Posterior cingulate gyrus (tissue), 11 donors: ENCODE measurements around the gene SIPA1L3.
A peak's percentile ranks its signal among the peaks of the same experiment; 100 is the strongest.
"Not testable (repeated sequence)": the region's sequence is repeated elsewhere in the genome, so short reads cannot be mapped to it uniquely, and the experiment has no call there.

ENCODE experiments used
- DNase-seq, 10 donors: peaks; one replicate each; pipeline versions ENCODE4 v3.0.0 to v3.0.0-alpha.2; 2020 to 2021; ENCODE audit warnings: mixed read lengths in 3 of 10
- intact Hi-C: fragments of 100-400 bp; cut with DNase I; formaldehyde crosslinking; loops from one replicate; pipeline ENCODE4 v1.15.1; 2023

Gene SIPA1L3, protein sequence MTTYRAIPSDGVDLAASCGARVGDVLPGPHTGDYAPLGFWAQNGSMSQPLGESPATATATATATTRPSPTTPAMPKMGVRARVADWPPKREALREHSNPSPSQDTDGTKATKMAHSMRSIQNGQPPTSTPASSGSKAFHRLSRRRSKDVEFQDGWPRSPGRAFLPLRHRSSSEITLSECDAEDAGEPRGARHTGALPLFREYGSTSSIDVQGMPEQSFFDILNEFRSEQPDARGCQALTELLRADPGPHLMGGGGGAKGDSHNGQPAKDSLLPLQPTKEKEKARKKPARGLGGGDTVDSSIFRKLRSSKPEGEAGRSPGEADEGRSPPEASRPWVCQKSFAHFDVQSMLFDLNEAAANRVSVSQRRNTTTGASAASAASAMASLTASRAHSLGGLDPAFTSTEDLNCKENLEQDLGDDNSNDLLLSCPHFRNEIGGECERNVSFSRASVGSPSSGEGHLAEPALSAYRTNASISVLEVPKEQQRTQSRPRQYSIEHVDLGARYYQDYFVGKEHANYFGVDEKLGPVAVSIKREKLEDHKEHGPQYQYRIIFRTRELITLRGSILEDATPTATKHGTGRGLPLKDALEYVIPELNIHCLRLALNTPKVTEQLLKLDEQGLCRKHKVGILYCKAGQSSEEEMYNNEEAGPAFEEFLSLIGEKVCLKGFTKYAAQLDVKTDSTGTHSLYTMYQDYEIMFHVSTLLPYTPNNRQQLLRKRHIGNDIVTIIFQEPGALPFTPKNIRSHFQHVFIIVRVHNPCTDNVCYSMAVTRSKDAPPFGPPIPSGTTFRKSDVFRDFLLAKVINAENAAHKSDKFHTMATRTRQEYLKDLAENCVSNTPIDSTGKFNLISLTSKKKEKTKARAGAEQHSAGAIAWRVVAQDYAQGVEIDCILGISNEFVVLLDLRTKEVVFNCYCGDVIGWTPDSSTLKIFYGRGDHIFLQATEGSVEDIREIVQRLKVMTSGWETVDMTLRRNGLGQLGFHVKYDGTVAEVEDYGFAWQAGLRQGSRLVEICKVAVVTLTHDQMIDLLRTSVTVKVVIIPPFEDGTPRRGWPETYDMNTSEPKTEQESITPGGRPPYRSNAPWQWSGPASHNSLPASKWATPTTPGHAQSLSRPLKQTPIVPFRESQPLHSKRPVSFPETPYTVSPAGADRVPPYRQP (N-terminal part only)

DNA sequence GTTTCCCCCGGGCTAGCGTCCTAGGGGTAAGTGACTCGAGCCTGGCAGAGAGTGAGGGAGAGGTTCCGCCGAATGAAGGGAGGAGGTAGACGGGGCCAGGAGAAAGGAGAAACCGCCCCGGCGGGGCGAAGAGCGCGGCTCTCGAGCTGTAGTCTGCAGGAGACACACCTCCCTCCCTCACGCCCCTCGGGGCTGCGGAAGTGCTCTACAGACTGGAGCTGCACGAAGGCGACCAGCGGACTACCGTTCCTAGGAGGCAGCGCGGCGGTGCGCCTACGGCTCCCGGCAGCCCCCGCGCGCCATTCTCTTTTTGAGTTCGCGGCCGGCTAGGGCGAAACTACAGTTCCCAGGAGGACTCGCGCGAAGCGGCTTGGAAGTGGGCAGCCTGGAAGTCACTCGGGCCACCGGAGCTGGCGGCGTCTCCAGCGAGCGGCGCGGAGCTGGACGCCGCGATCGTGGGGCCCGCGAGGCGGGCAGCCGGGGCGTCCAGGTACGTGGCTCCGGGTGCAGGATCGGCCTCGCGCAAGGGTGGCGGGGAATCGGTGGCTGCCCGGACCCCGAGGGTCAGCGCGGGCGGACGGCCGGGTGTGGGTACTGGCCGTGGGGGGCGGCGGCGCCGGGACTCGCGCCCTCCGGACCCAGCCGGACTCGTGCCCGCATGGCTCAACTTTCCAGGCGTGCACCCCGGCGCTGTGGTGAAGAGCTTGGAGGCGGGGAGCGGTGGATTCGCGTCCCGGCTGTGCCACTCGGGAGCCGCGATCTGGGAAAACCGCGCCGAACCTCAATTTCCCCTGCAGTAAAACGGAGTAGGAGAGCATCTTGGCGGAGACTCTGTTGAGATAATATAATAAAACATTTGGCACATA is at the start of gene SIPA1L3:
Gene SIPA1L3, plus strand, starts transcription at position 340 of the 866 bp plus-strand sequence. CDS start 174,358 bp downstream, outside the sequence.
- intact Hi-C loops, result loop anchor here (2.0 kb wide), 1 partner anchor 98 kb away; no protein-coding TSS in a partner anchor
- DNase-seq, result peak; percentile 93 to 99 (median 96)

DNA sequence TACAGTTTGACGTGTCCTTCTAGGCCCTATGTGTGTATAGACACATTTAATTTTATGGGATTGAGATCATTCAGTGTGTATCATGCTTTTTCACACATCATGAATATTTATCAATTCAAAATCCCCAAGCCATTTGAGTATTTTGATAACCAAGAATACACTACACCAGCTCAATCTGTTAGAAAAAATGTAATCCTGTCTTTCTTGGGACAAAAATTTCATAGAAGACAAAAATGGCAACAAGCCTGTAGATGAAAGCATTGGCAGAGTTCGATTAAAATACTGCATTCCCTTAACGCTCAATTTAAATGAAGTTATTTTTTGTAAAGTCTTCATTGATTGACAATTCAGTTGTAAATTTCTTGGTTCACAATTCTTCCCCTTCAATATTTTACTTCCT is 42.5 kb upstream of the SIPA1L3 start:
- intact Hi-C loops, result no loop called here
- DNase-seq, result no peak

DNA sequence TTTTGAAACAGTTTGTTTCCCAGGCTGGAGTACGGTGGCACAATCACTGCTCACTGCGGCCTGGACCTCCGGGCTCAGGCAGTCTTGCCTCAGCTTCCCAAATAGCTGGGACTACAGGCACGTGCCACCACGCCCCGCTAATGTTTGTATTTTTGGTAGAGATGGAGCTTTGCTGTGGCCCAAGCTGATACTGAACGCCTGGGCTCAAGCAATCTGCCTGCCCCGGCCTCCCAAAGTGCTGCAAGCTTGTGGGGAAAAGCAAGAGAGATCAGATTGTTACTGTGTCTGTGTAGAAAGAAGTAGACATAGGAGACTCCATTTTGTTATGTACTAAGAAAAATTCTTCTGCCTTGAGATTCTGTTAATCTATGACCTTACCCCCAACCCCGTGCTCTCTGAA is 41.1 kb upstream of the SIPA1L3 start:
- intact Hi-C loops, DNase-seq: not testable (repeated sequence)

DNA sequence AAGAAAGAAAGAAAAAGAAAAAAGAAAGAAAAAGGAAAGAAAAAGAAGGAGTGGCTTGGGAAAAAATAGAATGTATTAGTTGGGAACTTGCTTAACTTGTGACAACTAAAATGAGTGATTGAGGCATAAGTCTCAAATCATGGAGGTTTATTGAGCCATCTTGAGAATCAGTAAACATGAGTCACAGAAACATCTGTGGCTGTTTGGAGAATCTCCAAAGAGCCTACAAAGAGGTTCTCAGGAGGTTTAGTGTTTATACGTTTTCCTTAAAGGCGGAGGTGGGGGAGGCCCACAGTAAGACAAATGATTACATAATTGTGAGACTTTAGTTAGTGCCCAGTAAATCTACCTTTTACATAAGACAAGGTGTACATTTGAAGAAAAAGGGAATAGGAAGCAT is 39.2 kb upstream of the SIPA1L3 start:
- DNase-seq, result no peak
- intact Hi-C loops, result no loop called here

DNA sequence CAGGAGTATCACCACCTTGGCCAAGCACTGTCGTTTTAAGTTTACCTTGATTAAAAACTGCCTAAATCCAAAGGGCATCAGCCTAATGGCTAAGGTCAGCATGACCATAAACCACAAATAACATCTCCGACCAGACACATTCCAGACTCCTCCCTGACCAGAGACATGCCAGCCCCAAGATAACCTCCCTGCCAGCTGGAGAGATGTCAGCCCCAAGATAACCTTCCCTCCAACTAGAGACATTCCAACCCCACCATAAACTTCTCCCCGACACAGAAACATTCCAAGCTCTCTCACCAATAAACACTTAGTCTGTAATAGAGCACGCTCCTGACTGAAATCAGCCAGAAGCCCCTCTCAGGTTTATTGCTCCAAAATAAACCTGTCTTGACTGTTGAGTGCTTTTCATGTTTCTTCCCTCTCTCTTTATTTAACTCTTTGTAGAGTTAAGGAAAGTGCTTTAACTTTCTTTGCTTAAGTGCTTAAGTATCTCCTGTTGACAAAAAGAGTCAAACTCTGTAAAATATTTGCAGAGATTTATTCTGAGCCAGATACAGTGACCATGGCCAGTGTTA is 37.2 kb upstream of the SIPA1L3 start:
- intact Hi-C loops, result no loop called here
- DNase-seq, result no peak

DNA sequence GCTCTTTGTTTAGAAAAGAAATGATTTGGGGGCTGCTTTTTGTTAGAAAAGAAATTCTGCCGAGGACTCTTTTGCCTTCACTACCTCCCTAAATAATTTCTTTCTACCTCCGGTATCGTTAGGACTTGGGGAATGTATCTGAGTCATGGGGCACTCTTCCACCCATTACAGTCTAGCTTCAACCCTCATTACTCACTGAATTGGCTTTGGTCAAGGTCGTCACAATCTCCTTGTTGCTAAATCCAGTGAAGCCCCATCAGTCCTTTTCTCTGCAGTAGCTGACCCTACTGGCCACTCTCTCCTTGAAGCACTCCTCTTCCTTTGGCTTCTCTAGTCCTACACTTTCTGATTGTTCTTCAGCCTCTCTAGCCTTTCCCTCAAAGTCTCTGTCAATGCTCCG is 34.6 kb upstream of the SIPA1L3 start:
- intact Hi-C loops, result no loop called here
- no peak for DNase-seq

DNA sequence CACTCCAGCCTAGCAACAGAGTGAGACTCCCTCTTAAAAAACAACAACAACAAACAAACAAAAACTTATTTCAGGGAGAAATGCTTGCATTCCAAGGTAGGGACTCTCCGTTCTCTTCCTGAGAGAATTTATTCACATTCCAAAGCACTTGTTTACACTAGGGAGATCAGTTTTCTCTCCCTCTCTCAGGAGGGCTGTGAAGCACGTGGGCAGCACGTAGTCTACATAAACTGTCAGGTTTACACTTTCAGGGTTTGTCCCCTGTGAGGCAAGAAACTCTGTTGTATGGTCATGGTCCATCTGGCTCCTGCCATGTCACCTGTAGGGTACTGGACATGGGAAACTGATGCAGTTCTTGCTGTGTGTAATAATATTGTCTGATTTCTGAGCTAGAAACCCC is 32.2 kb upstream of the SIPA1L3 start:
- no peak for DNase-seq
- intact Hi-C loops, result no loop called here

DNA sequence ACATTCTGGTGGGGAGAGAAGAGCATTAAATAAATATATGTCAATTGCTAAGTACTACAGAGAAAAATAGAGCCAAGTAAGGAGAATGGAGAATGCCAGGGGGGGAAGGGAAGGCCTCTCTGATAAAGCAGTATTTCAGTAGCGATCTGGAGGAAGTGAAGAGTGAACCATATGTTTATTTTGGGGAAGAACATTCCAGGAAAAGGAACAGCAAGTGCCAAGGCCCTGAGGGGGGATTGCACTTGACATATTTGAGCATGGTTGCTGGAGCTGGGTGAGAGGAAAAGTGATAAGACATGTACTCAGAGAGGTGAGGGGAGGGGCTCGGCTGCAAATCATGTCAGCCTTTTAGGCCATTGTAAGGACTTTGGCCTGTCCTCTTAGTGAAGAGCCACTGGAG is 31.0 kb upstream of the SIPA1L3 start:
- intact Hi-C loops, result no loop called here
- DNase-seq, result no peak

DNA sequence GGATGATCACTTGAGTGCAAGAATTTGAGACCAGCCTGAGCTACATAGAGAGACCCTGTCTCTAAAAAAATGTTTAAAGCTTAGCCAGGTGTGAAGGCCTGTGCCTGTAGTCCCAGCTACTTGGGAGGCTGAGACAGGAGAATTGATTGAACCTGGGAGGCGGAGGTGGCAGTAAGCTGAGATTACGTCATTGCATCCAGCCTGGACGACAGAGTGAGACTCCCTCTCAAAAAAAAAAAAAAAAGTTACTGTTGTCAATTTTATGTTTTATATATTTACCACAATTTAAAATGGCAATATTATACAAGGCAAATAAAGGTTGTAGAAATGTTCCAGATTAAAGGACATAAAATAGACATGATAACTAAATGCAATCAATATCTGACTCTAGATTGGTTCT is 29.9 kb upstream of the SIPA1L3 start:
- intact Hi-C loops, result no loop called here
- DNase-seq, result no peak

DNA sequence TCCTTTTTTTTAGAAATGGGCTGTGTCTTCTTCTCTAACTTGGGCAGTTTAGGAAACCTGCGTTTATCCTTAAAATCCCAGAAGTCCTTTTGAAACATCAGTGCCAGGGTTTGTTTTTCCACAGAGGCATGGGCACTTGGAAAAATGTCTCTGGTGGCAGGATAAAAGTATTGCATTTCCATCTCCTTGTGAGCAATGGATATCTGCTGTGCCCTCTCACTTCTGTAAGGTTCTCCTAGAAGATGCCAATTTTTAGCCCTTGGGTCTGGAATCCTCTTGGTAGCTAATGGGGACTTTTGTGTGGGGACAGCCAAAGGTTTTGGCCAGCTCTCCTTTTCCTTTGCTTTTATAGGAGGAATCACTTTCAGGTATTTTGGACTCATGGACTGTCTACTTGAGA is 21.6 kb upstream of the SIPA1L3 start:
- intact Hi-C loops, result no loop called here
- DNase-seq, result no peak

DNA sequence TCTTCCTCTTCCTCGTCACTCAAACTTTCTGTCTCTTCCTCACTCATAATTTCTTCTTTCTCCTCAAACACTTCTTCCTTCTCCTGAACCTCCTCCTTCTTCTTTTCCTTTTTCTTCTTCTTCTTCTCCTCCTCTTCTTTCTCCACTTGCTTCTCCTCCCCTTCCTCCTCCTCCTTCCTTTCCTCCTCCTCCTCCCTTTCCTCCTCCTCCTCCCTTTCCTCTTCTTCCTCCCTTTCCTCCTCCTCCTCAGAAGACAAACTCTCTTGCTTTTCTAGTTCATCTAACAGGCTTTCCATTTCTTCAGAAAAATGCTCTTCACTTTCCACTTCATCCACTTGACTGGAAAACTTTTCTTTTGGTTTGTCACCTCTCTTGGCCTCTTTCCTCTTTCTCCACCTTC is 20.4 kb upstream of the SIPA1L3 start:
- no peak for DNase-seq
- intact Hi-C loops, result no loop called here

DNA sequence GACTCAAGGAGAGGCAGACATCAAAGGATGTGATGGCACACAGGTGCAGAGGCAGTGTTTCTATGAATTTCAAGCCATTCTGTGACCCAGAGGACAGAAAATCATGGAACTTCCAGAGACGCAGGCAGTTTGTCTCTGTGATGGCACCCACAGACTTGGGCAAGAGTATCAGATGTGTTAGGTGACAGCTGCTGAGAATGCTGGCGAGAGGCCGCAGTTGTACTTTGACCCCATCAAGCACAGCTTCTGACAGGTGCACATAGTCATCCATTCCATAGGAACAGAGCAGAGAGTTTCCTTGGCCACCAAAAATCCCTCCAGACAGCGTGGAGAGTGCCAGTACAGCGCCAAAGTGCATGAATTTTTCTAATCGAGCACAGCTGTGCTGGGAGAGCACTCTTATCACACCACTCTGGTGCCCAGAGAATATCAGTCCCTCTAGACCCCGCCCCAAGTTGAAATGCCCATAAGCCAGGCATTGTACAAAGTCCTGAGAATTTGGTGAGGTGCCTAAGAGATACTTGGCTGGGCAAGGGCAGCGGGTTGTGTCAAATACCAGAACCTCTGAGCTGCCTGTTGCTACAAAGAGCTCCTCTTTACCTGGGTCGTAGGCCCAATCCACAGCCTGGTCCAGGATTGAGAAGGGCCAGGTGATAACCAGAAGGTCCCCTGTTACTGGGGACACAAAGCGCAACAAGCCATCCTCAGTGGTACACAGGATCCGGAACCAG is 13.0 kb upstream of the SIPA1L3 start:
- DNase-seq, result no peak
- intact Hi-C loops, result no loop called here

DNA sequence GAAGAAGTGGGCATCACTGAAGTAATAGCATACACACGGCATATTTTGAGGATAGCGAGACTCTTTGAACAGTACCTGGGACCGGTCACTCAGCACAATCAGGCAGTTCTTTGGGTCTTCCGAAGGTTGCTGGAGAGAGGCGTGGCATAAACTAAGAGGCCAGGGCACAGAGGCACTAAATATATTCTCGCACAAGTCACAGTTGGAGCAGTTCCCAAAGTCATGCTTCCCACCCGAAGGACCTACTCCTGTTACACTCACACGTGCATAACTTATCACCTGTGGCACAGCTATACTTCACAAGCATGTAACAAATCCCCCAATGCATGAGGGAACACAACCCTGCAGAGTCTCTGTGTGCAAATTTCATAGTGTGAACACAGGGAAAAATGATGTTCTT is 10.8 kb upstream of the SIPA1L3 start:
- intact Hi-C loops, result no loop called here
- DNase-seq, result no peak

DNA sequence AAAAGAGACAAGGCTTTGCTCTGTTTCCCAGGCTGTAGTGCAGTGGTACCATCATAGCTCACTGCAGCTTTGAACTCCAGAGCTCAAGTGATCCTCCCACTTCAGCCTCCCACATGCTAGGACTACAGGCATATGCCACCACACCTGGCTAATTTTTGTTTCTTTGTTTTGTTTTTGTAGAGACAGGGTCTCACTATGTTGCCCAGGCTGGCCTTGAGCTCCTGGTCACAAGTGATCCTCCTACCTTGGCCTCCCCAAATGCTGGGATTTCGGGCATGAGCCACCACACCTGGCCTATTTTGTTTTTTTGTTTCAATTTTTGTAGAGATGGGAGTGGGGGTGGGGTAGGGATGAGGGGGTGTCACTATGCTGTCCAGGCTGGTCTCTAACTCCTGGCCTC is 7.6 kb upstream of the SIPA1L3 start:
- no peak for DNase-seq
- intact Hi-C loops, result no loop called here

DNA sequence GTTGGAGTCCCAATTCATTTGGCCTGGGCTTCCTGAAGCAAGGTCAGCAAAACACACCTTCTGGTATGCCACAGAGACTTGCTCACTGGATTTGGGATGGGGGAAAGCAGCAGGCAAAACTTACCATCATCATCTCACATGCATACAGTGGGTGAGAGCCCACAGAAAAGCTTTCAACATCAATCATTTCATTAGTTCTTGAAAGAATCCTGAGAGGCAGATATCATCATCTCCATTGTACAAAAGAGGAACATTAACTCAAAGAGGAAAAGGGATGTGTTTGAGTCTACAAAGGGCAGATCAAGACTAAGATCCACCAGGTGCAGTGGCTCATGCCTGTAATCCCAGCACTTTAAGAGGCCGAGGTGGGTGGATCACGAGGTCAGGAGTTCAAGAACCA is 7.0 kb upstream of the SIPA1L3 start:
- intact Hi-C loops, result loop anchor here (5.0 kb wide), 3 partner anchors 197 to 437 kb away; partner anchors contain the start of gene CATSPERG
- DNase-seq, result no peak

DNA sequence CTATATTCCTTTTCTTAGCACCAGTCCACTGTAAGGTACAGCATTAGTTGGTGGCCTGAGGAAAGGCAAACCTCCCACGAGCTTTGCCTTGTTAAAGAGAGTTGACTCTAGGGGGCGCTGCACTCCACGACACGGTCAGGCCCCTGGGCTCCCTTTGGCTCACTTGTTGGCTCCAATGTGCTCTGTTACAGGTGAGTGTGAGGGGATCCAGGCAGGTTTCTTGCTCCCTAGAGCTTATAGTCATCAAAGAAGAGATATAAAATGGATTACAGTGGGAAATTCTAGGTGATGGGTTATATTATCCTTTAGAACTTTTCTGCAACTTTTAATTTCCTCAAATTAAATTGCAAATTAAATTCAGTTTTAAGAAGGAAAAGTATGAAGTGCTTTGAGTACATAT is 4.3 kb upstream of the SIPA1L3 start:
- intact Hi-C loops, result loop anchor here (5.0 kb wide), 3 partner anchors 195 to 435 kb away; partner anchors contain the start of gene CATSPERG

DNA sequence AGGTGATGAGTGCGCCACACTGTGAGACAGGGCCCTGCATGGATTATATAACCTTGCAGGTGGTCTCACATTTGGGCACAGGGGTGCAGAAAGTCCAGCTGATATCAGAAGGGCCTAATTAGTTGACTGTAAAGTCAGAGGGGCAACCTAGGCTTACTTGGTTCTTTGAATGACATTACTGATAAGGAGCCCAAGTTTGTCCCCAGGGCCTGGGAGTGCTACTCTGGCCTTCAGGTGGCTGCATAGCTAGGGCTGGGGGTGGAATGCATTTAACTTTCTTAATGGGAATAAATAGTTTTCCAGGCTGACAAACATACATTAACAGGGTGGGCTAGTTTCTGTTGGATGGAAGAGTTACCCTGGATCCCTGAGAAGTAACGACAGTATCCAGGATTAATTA is 3.9 kb upstream of the SIPA1L3 start:
- intact Hi-C loops, result loop anchor here (5.0 kb wide), 3 partner anchors 194 to 434 kb away; partner anchors contain the start of gene CATSPERG

More for the DNA sequence above, 4.3 kb upstream of the SIPA1L3 start:
- peak; percentile 45 to 96 (median 84) for DNase-seq

More for the DNA sequence above, 3.9 kb upstream of the SIPA1L3 start:
- DNase-seq, result peak in 1 of 10 donors; percentile 26
